HG02973 (cell line): Measurements from ENCODE around the gene TMTC2.
A peak's percentile ranks its signal among the peaks of the same experiment; 100 is the strongest.

Source experiments
- ATAC-seq: cut with Tn5 transposase; IDR thresholded peaks from one replicate; pipeline ENCODE4 v1.9.1; 2021; ENCODE audit warnings: moderate library complexity; ENCODE audit not compliant: unreplicated experiment

The TMTC2 gene

GRCh38 chr12:82682326-82682725 is 4.4 kb upstream of the TMTC2 start:
- ATAC-seq, result no peak

GRCh38 chr12:82682851-82683261 is 3.9 kb upstream of the TMTC2 start:
- no peak for ATAC-seq

GRCh38 chr12:82685790-82686167 is 927 bp upstream of the TMTC2 start:
- ATAC-seq, result peak; percentile 62

GRCh38 chr12:82687021-82688011 is 610 bp downstream of the TMTC2 start:
- peak; percentile 38 for ATAC-seq

GRCh38 chr12:82688035-82688501 is 1.4 kb downstream of the TMTC2 start:
- ATAC-seq, result no peak

- no peak for ATAC-seq
Measured at GRCh38 chr12:82688596-82688995, 1.9 kb downstream of the TMTC2 start.

GRCh38 chr12:82690006-82690405 is 3.3 kb downstream of the TMTC2 start:
- no peak for ATAC-seq

GRCh38 chr12:82691513-82691912 is 4.8 kb downstream of the TMTC2 start:
- ATAC-seq, result no peak

- no peak for ATAC-seq
Measured at GRCh38 chr12:82694276-82694675, 7.6 kb downstream of the TMTC2 start.

- ATAC-seq, result no peak
Measured at GRCh38 chr12:82694970-82695369, 8.3 kb downstream of the TMTC2 start.

- no peak for ATAC-seq
Measured at GRCh38 chr12:82695531-82695930, 8.8 kb downstream of the TMTC2 start.

- no peak for ATAC-seq
Measured at GRCh38 chr12:82696543-82696942, 9.8 kb downstream of the TMTC2 start.

GRCh38 chr12:82698708-82699564 is 12.2 kb downstream of the TMTC2 start:
- no peak for ATAC-seq

GRCh38 chr12:82705774-82706173 is 19.1 kb downstream of the TMTC2 start:
- no peak for ATAC-seq

GRCh38 chr12:82708061-82708879 is 21.6 kb downstream of the TMTC2 start:
- ATAC-seq, result no peak

GRCh38 chr12:82709794-82710355 is 23.2 kb downstream of the TMTC2 start:
- no peak for ATAC-seq

GRCh38 chr12:82710741-82711140 is 24.0 kb downstream of the TMTC2 start:
- ATAC-seq, result no peak

GRCh38 chr12:82714427-82714826 is 27.7 kb downstream of the TMTC2 start:
- ATAC-seq, result no peak

GRCh38 chr12:82721726-82722125 is 35.0 kb downstream of the TMTC2 start:
- ATAC-seq, result no peak

GRCh38 chr12:82723093-82723492 is 36.4 kb downstream of the TMTC2 start:
- no peak for ATAC-seq
